MM.1S (cell line): Measurements from ENCODE around the gene MAD1L1.

ENCODE experiments used
- DNase-seq: peaks from one replicate; pipeline ENCODE4 v3.0.0-alpha.2; 2015
- H2AFZ ChIP-seq: fragments of 300-600 bp; sonication (generic); 2 replicates; pipeline ENCODE4 v1.6.0; 2016; ENCODE audit warnings: antibody characterized with exemption, low read length
- H3F3A ChIP-seq: fragments of 300-600 bp; sonication (generic); 2 replicates; pipeline ENCODE4 v1.6.1; 2016; ENCODE audit warnings: mild to moderate bottlenecking, antibody characterized with exemption, low read length, moderate library complexity, mixed read lengths; ENCODE audit not compliant: insufficient read depth
- H3K27ac ChIP-seq: fragments of 300-600 bp; sonication (generic); 2 replicates; pipeline ENCODE4 v1.5.1; 2016; ENCODE audit warnings: mild to moderate bottlenecking, low read length
- H3K27me3 ChIP-seq: fragments of 300-600 bp; sonication (generic); replicated peaks from 2 replicates; pipeline ENCODE4 v1.6.0; 2016; ENCODE audit warnings: low read length; ENCODE audit not compliant: insufficient read depth
- H3K36me3 ChIP-seq: fragments of 300-600 bp; sonication (generic); replicated peaks from 2 replicates; pipeline ENCODE4 v1.6.1; 2016; ENCODE audit warnings: mild to moderate bottlenecking, low read length, mixed read lengths; ENCODE audit not compliant: insufficient read depth
- H3K4me1 ChIP-seq: fragments of 300-600 bp; sonication (generic); 2 replicates; pipeline ENCODE4 v1.6.1; 2016; ENCODE audit warnings: low read length, mixed read lengths
- H3K4me2 ChIP-seq: fragments of 300-600 bp; sonication (generic); 2 replicates; pipeline ENCODE4 v1.6.0; 2016; ENCODE audit warnings: low read depth, low read length
- H3K4me3 ChIP-seq: fragments of 300-600 bp; sonication (generic); 2 replicates; pipeline ENCODE4 v1.5.1; 2016; ENCODE audit warnings: low read length, mixed read lengths
- H3K79me2 ChIP-seq: fragments of 300-600 bp; sonication (generic); 2 replicates; pipeline ENCODE4 v1.6.1; 2016; ENCODE audit warnings: mixed run types, low read length, mixed read lengths
- H3K9ac ChIP-seq: fragments of 300-600 bp; sonication (generic); 2 replicates; pipeline ENCODE4 v1.6.1; 2016; ENCODE audit warnings: low read length, mixed read lengths
- H3K9me2 ChIP-seq: fragments of 300-600 bp; sonication (generic); replicated peaks from 2 replicates; pipeline ENCODE4 v1.6.1; 2016; ENCODE audit warnings: mild to moderate bottlenecking, low read length, mixed read lengths; ENCODE audit not compliant: insufficient read depth
- H3K9me3 ChIP-seq: fragments of 300-600 bp; sonication (generic); replicated peaks from 2 replicates; pipeline ENCODE4 v1.6.1; 2016; ENCODE audit warnings: mild to moderate bottlenecking, low read length, mixed read lengths; ENCODE audit not compliant: insufficient read depth
- H4K20me1 ChIP-seq: fragments of 300-600 bp; sonication (generic); 2 replicates; pipeline ENCODE4 v1.6.1; 2016; ENCODE audit warnings: mild to moderate bottlenecking, low read length, moderate library complexity, mixed read lengths; ENCODE audit not compliant: insufficient read depth
- EZH2 ChIP-seq: fragments of 300-600 bp; sonication (generic); optimal IDR thresholded peaks from 2 replicates; pipeline ENCODE3; 2017; ENCODE audit warnings: low read depth, mild to moderate bottlenecking, antibody characterized with exemption, low read length, mixed read lengths
- EZH2phosphoT487 ChIP-seq: fragments of 300-600 bp; sonication (generic); IDR thresholded peaks from 2 replicates; pipeline ENCODE4 v1.6.1; 2018; ENCODE audit warnings: antibody characterized with exemption, low read length
- TF ChIP-seq, protein P1 (sequence below): fragments of 300-600 bp; sonication (generic); IDR thresholded peaks from 2 replicates; pipeline ENCODE4 v1.5.1; 2016; ENCODE audit warnings: antibody characterized with exemption, low read length, mixed read lengths

The MAD1L1 gene

DNA sequence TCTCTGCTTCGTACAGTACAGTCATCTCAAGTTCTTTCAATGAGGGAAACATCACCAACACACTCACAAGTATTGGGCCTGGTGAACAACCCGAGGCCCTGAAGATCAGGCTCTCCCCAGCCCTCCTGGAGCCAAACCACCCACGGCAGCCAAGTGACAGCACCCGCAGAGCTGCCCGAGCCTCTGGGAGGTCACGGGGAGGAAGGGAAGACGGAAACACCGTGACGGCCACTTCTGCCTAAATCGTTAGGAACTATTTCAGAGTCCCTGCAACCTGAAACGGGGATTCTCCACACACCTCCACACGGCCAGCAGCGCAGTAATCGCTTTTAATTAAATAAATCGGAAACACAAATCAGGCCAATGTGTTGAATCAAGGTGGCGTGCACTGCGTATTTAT, 222.6 kb downstream of the MAD1L1 start:
- TF ChIP-seq, protein P1, sequence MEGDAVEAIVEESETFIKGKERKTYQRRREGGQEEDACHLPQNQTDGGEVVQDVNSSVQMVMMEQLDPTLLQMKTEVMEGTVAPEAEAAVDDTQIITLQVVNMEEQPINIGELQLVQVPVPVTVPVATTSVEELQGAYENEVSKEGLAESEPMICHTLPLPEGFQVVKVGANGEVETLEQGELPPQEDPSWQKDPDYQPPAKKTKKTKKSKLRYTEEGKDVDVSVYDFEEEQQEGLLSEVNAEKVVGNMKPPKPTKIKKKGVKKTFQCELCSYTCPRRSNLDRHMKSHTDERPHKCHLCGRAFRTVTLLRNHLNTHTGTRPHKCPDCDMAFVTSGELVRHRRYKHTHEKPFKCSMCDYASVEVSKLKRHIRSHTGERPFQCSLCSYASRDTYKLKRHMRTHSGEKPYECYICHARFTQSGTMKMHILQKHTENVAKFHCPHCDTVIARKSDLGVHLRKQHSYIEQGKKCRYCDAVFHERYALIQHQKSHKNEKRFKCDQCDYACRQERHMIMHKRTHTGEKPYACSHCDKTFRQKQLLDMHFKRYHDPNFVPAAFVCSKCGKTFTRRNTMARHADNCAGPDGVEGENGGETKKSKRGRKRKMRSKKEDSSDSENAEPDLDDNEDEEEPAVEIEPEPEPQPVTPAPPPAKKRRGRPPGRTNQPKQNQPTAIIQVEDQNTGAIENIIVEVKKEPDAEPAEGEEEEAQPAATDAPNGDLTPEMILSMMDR, result no peak
- TF ChIP-seq EZH2phosphoT487, result no peak
- TF ChIP-seq EZH2, result no peak
- DNase-seq, result no peak
- Histone ChIP-seq H3K36me3 (no peaks in the 10 kb centered on the region), H3K4me2 (no peak overlapping the region), H4K20me1 (no peaks in the 10 kb centered on the region), H3K9ac (no peak overlapping the region), H2AFZ (no peak overlapping the region), H3K9me3 (no peaks in the 10 kb centered on the region), H3K4me1 (no peaks in the 10 kb centered on the region), H3K27me3 (no peaks in the 10 kb centered on the region), H3K4me3 (no peak overlapping the region), H3F3A (no peaks in the 10 kb centered on the region), H3K27ac (no peak overlapping the region), H3K79me2 (no peaks in the 10 kb centered on the region), H3K9me2 (no peaks in the 10 kb centered on the region)

DNA sequence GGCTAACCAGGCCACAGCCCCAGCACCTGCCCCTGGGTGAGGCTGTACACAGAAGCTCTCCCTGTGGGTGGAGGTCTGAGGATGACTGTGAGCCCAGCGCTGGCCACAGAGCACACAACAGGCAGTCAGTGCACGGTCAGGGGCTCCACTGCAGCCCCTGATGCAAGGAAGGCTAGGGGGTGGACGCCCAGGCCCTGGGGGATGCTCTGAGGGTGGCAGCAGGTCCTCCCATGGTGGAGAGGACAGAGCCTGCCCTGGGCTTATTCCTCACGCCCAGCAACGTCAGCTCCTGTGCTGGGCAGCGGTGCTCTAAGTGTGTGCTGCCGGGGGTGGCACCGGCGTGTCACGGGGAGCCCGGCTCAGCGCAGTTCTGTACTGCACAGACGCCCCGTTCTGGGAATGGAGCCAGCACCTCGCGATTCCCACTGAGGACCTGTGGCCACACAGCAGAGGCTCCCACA, 223.2 kb downstream of the MAD1L1 start:
- Histone ChIP-seq H3K9me3 (no peaks in the 10 kb centered on the region), H3F3A (no peaks in the 10 kb centered on the region), H2AFZ (no peak overlapping the region), H3K4me3 (no peak overlapping the region), H3K79me2 (no peaks in the 10 kb centered on the region), H3K36me3 (no peaks in the 10 kb centered on the region), H3K27ac (no peak overlapping the region), H4K20me1 (no peaks in the 10 kb centered on the region), H3K4me1 (no peaks in the 10 kb centered on the region), H3K27me3 (no peaks in the 10 kb centered on the region), H3K4me2 (no peak overlapping the region), H3K9ac (no peak overlapping the region), H3K9me2 (no peaks in the 10 kb centered on the region)
- DNase-seq, result no peak
- no peak for TF ChIP-seq EZH2phosphoT487

DNA sequence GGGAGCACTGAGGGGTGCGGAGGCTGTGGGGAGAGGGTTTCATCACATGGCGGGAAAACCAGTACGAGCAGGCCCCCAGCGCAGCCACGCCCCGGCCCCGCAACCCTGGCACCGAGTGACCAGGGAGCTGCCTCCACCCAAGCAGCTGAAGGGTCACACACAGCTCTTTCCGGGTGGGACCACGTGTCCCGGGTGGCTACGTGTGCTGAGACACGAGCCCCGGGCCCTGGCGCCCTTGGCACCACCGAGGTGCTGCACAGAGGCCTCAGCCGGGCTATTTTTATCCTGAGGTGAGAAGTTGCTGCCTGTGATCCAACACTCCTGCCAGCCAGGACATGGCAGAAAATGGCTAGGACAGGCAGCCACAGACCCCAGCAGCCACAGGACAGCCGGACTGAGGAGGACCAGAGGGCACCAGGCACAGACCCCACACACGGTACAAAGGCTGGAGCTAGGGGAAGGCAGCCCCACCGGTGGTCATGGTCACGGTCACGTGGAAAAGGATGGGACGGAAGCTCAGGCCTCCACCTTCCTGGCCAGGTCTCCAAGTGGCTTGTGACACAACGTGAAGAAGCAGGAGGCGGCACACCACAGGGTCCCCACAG, 223.7 kb downstream of the MAD1L1 start:
- no peak for TF ChIP-seq EZH2phosphoT487
- no peak for TF ChIP-seq EZH2
- TF ChIP-seq, protein P1, result no peak
- no peaks in the 10 kb centered on the region for H3F3A ChIP-seq
- no peaks in the 10 kb centered on the region for H3K4me1 ChIP-seq
- H3K79me2 ChIP-seq, result no peaks in the 10 kb centered on the region
- no peaks in the 10 kb centered on the region for H3K27me3 ChIP-seq
- H3K9ac ChIP-seq, result no peak overlapping the region
- no peak overlapping the region for H3K27ac ChIP-seq
- no peaks in the 10 kb centered on the region for H3K9me3 ChIP-seq
- H3K4me2 ChIP-seq, result no peak overlapping the region
- H3K9me2 ChIP-seq, result no peaks in the 10 kb centered on the region
- no peaks in the 10 kb centered on the region for H4K20me1 ChIP-seq
- no peak for DNase-seq
- no peaks in the 10 kb centered on the region for H3K36me3 ChIP-seq
- no peak overlapping the region for H3K4me3 ChIP-seq
- H2AFZ ChIP-seq, result no peak overlapping the region

DNA sequence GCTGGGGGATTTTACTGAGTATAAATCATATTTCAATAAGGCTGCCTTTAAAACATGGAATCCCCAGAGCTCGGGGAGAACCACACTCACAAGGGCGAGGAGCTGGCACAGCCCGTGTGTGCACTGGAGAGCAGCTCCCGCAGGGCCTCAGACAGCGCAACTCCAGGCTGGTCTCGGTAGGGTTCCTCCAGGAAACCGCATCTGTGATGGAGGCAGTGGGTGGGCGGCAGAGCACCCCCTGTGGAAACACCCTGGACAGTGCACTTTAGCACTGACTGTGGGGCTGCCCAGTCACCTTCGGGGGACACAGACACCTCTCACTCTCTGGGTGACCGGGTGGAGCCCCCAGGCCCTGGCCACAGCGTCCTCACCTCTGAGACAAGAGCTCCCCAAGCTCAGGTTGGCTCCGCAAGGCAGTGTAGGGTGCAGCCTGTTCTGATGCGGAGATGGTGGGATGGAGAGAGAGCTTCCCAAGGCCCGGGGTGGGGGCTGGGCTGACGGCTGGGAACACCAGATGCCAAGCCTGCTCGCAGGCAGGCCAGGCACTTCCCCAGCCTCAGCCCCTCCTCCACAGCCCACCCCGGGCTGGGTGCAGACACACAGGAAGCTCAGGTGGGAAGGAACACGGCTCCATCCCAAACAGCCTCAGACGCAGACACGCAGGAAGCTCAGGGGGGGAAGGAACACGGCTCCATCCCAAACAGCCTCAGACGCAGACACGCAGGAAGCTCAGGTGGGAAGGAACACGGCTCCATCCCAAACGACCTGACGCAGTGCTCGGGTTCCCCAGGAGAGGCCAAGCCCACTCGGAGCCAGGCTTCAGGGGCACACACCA, 224.4 kb downstream of the MAD1L1 start:
- Histone ChIP-seq H4K20me1 (no peaks in the 10 kb centered on the region), H3K27ac (no peak overlapping the region), H2AFZ (no peak overlapping the region), H3K79me2 (no peaks in the 10 kb centered on the region), H3K9ac (no peak overlapping the region), H3K4me1 (no peaks in the 10 kb centered on the region), H3K9me3 (no peaks in the 10 kb centered on the region), H3K4me2 (no peak overlapping the region), H3K36me3 (no peaks in the 10 kb centered on the region), H3K9me2 (no peaks in the 10 kb centered on the region), H3K27me3 (no peaks in the 10 kb centered on the region), H3F3A (no peaks in the 10 kb centered on the region), H3K4me3 (no peak overlapping the region)
- TF ChIP-seq, protein P1, result no peak
- TF ChIP-seq EZH2 (no peak), EZH2phosphoT487 (no peak)
- no peak for DNase-seq
